Suprapubic skin (tissue), 4 donors: ENCODE results near the gene CILP2. TPM values are rescaled to one million over a fixed set of nuclear protein-coding genes. Genes with fewer than 3 reads are reported as not detected.
A peak's percentile ranks its signal among the peaks of the same experiment; 100 is the strongest.

Source experiments
- DNase-seq, 2 donors: peaks; one replicate each; pipeline ENCODE4 v3.0.0-alpha.2; 2019; ENCODE audit warnings: low spot score in 2 of 2
- H3K27ac ChIP-seq: fragments of 200-600 bp; sonication (generic); one replicate; pipeline ENCODE4 v1.5.1; 2019
- H3K27me3 ChIP-seq: fragments of 200-600 bp; sonication (generic); one replicate; pipeline ENCODE4 v1.5.1; 2019
- H3K36me3 ChIP-seq: fragments of 200-600 bp; sonication (generic); one replicate; pipeline ENCODE4 v1.5.1; 2019
- H3K4me1 ChIP-seq: fragments of 200-600 bp; sonication (generic); one replicate; pipeline ENCODE4 v1.5.1; 2019
- H3K4me3 ChIP-seq: fragments of 200-600 bp; sonication (generic); one replicate; pipeline ENCODE4 v1.5.1; 2019; ENCODE audit warnings: mild to moderate bottlenecking
- H3K9me3 ChIP-seq: fragments of 200-600 bp; sonication (generic); one replicate; pipeline ENCODE4 v1.5.1; 2019
- EP300 ChIP-seq: sonication (generic); formaldehyde crosslinking; IDR thresholded peaks from one replicate; pipeline ENCODE4 v1.6.1; 2017; ENCODE audit warnings: antibody characterized with exemption
- POLR2A ChIP-seq, 2 donors: fragments of 450-650 bp; IDR thresholded peaks; one replicate each; pipeline ENCODE4 v1.6.1; 2017; ENCODE audit warnings: antibody characterized with exemption in 2 of 2, mild to moderate bottlenecking in 2 of 2, moderate library complexity in 2 of 2
- POLR2AphosphoS5 ChIP-seq, 3 donors: sonication (generic); formaldehyde crosslinking; IDR thresholded peaks; one replicate each; pipeline ENCODE4 v1.6.1; 2017; ENCODE audit warnings: antibody characterized with exemption in 3 of 3
- WGBS: methylation state at CpG from one replicate; pipeline ENCODE4 v1.1.5; 2018; 5-methylcytosine and 5-hydroxymethylcytosine counted together
- total RNA-seq, 4 donors: library from RNA; depleted of rRNA; stranded (reverse); fragments of >200 nt; gene quantifications; one replicate each; pipeline ENCODE4 v1.1.0, GENCODE V29; 2016
- TF ChIP-seq, protein P1 (sequence below), 2 donors: fragments of 200-600 bp in 1 of 2; fragments of 450-650 bp in 1 of 2; sonication (generic) in 1 of 2; IDR thresholded peaks; one replicate each; pipeline ENCODE4 v1.5.1; 2016 to 2019; ENCODE audit warnings: antibody characterized with exemption in 2 of 2, mild to moderate bottlenecking in 1 of 2, moderate library complexity in 1 of 2

The CILP2 gene
- total RNA-seq, 4 donors from 2014 or later, result 0.15 to 0.44 (median 0.21) TPM

DNA sequence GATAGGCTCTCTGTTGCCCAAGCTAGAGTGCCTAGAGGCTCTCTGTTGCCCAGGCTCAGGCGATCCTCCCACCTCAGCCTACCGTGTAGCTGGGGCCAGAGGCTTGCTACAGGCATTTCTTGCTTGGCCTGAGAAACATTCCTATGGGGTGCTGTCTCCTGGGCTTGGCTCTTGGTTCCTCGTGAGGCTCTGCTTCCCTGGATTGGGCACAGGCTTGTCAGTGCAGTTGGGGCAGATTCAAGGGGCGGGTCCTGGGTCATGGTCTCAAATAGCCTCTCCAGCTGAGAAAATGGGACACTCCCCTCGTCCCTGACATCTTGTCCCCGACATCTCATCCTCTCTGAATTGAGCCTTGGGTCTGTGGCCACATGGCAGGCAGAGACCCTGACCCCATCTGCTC, 27.6 kb upstream of the CILP2 start:
- TF ChIP-seq, protein P1, sequence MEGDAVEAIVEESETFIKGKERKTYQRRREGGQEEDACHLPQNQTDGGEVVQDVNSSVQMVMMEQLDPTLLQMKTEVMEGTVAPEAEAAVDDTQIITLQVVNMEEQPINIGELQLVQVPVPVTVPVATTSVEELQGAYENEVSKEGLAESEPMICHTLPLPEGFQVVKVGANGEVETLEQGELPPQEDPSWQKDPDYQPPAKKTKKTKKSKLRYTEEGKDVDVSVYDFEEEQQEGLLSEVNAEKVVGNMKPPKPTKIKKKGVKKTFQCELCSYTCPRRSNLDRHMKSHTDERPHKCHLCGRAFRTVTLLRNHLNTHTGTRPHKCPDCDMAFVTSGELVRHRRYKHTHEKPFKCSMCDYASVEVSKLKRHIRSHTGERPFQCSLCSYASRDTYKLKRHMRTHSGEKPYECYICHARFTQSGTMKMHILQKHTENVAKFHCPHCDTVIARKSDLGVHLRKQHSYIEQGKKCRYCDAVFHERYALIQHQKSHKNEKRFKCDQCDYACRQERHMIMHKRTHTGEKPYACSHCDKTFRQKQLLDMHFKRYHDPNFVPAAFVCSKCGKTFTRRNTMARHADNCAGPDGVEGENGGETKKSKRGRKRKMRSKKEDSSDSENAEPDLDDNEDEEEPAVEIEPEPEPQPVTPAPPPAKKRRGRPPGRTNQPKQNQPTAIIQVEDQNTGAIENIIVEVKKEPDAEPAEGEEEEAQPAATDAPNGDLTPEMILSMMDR (IDR thresholded peaks at IDR 0.05), result no peak
- DNase-seq, result no peak
- peaks cover 26% of the 10 kb centered on the region for H3K36me3 ChIP-seq
- peaks cover 11% of the 10 kb centered on the region for H3K4me1 ChIP-seq
- no peaks in the 10 kb centered on the region for H3K9me3 ChIP-seq
- WGBS, result 31% methylated on average over 4 of the region's 6 CpGs
- H3K4me3 ChIP-seq, result no peak overlapping the region
- H3K27ac ChIP-seq, result no peak overlapping the region
- no peaks in the 10 kb centered on the region for H3K27me3 ChIP-seq

DNA sequence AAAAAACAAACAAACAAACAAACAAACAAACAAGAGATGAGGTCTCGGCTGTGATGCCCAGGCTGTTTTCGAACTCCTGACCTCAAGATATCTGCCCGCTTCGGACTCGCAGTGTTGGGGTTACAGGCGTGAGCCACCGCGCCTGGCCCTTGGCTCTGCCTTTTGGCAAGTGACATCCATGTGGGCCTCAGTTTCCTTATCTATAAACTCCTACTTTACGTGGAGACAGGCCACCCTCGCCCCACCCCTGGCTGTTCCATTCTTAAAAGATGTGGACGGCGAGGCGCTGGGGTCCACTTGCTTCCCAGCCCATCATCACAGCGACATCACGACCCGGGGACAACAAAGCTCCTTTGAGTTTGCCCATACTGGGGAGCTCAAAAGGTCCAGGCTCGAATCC, 24.4 kb upstream of the CILP2 start:
- no peaks in the 10 kb centered on the region for H3K27me3 ChIP-seq
- DNase-seq, result no peak
- H3K4me3 ChIP-seq, result peak overlapping the region; percentile 18
- H3K27ac ChIP-seq, result no peak overlapping the region
- no peak for TF ChIP-seq EP300
- TF ChIP-seq POLR2A (IDR thresholded peaks at IDR 0.05), result no peak
- TF ChIP-seq, protein P1 (IDR thresholded peaks at IDR 0.05), result no peak
- no peak for TF ChIP-seq POLR2AphosphoS5 (IDR thresholded peaks at IDR 0.05)
- no peaks in the 10 kb centered on the region for H3K9me3 ChIP-seq
- 80% methylated on average over 17 of the region's 17 CpGs for WGBS
- H3K36me3 ChIP-seq, result no peaks in the 10 kb centered on the region
- peaks cover 34% of the 10 kb centered on the region for H3K4me1 ChIP-seq

DNA sequence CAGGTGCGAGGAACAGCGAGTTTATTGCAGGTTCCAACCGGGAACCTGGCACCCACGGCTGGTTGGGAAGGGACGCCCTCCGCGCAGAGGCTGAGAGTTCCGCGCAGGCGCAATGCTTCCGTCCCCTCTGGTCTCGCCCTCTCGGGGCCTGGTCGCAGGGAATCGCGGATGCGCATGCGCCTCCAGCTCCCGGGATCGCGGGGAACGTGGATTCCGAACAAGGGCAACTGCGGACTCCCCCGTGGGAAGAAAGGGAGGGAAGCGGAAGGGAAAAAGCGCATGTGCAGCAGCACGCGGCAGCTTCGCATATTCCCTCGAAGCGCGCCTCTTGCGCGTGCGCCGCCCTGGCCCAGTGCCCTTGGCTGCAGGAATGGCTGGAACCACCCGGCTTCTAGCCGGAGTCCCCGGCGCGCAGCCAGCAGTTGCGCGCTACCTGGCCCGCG, 23.8 kb upstream of the CILP2 start:
- no peaks in the 10 kb centered on the region for H3K36me3 ChIP-seq
- H3K27ac ChIP-seq, result no peak overlapping the region
- DNase-seq, result peak in 1 of 2 donors; percentile 75
- H3K27me3 ChIP-seq, result no peaks in the 10 kb centered on the region
- H3K9me3 ChIP-seq, result no peaks in the 10 kb centered on the region
- no peak for TF ChIP-seq POLR2A (IDR thresholded peaks at IDR 0.05)
- TF ChIP-seq POLR2AphosphoS5 (IDR thresholded peaks at IDR 0.05), result peak in 2 of 3 donors; percentile 13 to 52
- 32% methylated on average over 45 of the region's 46 CpGs for WGBS
- H3K4me3 ChIP-seq, result peak overlapping the region; percentile 18
- peaks cover 34% of the 10 kb centered on the region for H3K4me1 ChIP-seq

DNA sequence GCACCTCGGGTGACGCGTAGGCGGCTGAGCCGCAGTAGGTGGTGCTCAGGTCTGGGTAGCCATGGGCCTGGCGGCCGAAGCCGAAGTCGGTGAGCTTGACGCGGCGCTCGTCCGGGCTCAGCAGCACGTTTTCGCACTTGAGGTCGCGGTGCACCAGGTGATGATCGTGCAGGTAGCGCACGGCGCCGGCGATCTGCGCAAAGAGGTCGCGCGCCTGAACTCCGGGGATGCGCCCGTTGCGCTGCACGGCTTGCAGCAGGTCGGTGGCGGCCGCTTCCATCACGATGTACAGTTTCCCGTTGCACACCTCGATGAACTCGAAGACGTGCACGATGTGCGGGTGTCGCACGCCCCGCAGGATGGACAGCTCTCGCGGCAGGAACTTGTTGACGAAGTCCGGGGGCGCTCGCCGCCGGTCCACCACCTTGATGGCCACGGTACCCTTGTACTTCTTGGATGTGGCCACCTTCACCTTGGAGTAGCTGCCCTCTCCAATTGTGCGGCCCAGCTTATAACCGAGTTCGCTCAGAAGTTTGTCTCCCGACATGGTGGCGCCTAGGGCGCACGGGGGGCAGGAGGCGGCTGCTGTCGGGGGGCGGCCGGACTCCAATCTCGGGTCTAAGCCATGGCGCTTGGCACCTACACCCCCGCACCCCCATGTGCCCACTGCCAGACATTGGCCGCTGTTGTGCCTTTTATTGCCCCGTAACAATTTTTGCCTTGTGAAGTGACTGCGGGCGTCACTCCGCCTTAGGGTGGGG, 23.0 kb upstream of the CILP2 start, which contains the start of gene TSSK6:
Gene TSSK6, minus strand, starts transcription at position 668 of the 761 bp plus-strand sequence. Its CDS starts 121 bp downstream, at position 547.
- peaks cover 34% of the 10 kb centered on the region for H3K4me1 ChIP-seq

DNA sequence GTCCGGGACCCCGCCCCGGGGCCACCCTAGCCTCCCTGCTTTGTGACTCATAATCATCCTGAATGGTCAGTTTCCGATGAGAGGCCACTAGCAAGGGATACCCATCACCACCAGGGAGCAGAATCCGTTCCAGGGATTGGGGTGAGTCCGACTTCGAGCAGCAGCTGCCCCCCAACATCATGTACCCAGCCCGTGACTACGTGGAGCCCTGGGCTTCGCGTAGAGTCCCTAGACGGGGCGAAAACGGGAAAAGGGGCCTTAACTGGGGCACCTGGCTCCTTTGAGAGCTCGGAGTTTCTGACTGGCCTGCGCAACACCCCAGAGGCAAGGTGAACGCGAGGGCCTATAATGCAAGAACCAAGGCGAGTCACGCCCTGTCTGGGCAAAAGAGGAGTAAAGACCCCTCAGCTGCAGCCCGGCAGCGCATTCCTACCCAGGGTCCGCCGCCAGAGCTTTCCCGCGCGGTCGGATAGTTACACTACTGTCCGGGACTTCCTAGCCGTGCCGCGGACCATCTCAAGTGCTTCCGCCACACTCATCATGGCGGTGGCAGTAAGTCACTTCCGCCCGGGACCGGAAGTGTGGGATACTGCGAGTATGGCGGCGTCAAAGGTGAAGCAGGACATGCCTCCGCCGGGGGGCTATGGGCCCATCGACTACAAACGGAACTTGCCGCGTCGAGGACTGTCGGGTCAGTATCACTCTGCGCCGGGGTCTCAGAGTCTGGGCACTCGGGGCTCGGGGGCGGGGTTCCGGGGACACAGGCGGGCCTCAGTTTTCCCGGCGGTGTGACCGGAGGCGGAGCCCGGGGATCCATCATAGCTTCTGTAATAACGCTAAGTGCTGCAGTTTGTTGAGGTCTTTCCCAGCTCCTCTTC, 22.2 kb upstream of the CILP2 start, which contains the start of gene NDUFA13:
Gene NDUFA13, plus strand, starts transcription at position 584 of the 878 bp plus-strand sequence. Its CDS starts 14 bp downstream, at position 598.
- WGBS, result 20% methylated on average over 20 of the region's 61 CpGs
- peak; percentile 96 for DNase-seq
- peak in 1 of 2 donors; percentile 73 for TF ChIP-seq POLR2A (IDR thresholded peaks at IDR 0.05)
- TF ChIP-seq, protein P1 (IDR thresholded peaks at IDR 0.05), result no peak
- peak; percentile 99 to 100 (median 100) for TF ChIP-seq POLR2AphosphoS5 (IDR thresholded peaks at IDR 0.05)
- no peak for TF ChIP-seq EP300
- Histone ChIP-seq H3K36me3 (peaks cover 10% of the 10 kb centered on the region), H3K27me3 (no peaks in the 10 kb centered on the region), H3K9me3 (no peaks in the 10 kb centered on the region), H3K27ac (peak within 1 kb of the TSS; percentile 81), H3K4me1 (peaks cover 34% of the 10 kb centered on the region), H3K4me3 (peak within 1 kb of the TSS; percentile 75)

More for the DNA sequence above, 23.0 kb upstream of the CILP2 start, which contains the start of gene TSSK6:
- 89% methylated on average over 38 of the region's 74 CpGs for WGBS
- peaks cover 6% of the 10 kb centered on the region for H3K36me3 ChIP-seq
- H3K27ac ChIP-seq, result peak within 1 kb of the TSS; percentile 81
- DNase-seq, result peak in 1 of 2 donors; percentile 74
- H3K9me3 ChIP-seq, result no peaks in the 10 kb centered on the region
- H3K4me3 ChIP-seq, result peak within 1 kb of the TSS; percentile 75
- TF ChIP-seq EP300, result no peak
- no peak for TF ChIP-seq POLR2AphosphoS5 (IDR thresholded peaks at IDR 0.05)
- no peak for TF ChIP-seq POLR2A (IDR thresholded peaks at IDR 0.05)
- TF ChIP-seq, protein P1 (IDR thresholded peaks at IDR 0.05), result no peak
- H3K27me3 ChIP-seq, result no peaks in the 10 kb centered on the region
